Measurements from ENCODE around the gene NCAPG. TPM values are rescaled to one million over a fixed set of nuclear protein-coding genes. Genes with fewer than 3 reads are reported as not detected.
A peak's percentile ranks its signal among the peaks of the same experiment; 100 is the strongest.

The NCAPG gene
- total RNA-seq, 1 donor from 2014 or later: 17.0 TPM

GRCh38 chr4:17805580-17806155, 5.1 kb upstream of the NCAPG start:
- no peak for TF ChIP-seq CTCF (IDR thresholded peaks at IDR 0.05; ENCODE audit: unreplicated experiment)
- H3K27ac Mint-ChIP-seq: no peak overlapping the region

GRCh38 chr4:17807446-17807845, 3.3 kb upstream of the NCAPG start:
- Mint-ChIP-seq H3K9me3 (no peaks in the 10 kb centered on the region), H3K27ac (peak overlapping the region; percentile 30), H3K4me1 (peaks cover 41% of the 10 kb centered on the region), H3K4me3 (peak overlapping the region; percentile 59), H3K36me3 (peaks cover 13% of the 10 kb centered on the region), H3K27me3 (ENCODE audit: low read depth) (no peaks in the 10 kb centered on the region)
- TF ChIP-seq CTCF (IDR thresholded peaks at IDR 0.05; ENCODE audit: unreplicated experiment): no peak
- DNase-seq (ENCODE audit: low spot score in 2 of 2, unreplicated experiment in 2 of 2): no peak

More at GRCh38 chr4:17805580-17806155, 5.1 kb upstream of the NCAPG start:
- Mint-ChIP-seq H3K36me3 (peaks cover 19% of the 10 kb centered on the region), H3K27me3 (ENCODE audit: low read depth) (no peaks in the 10 kb centered on the region), H3K4me3 (no peak overlapping the region), H3K4me1 (peaks cover 31% of the 10 kb centered on the region), H3K9me3 (no peaks in the 10 kb centered on the region)
- DNase-seq (ENCODE audit: low spot score in 2 of 2, unreplicated experiment in 2 of 2): no peak

- no peak for TF ChIP-seq CTCF (IDR thresholded peaks at IDR 0.05; ENCODE audit: unreplicated experiment)
- peaks cover 47% of the 10 kb centered on the region for H3K4me1 Mint-ChIP-seq
- no peaks in the 10 kb centered on the region for H3K9me3 Mint-ChIP-seq
- peak overlapping the region; percentile 94 for H3K4me3 Mint-ChIP-seq
- H3K36me3 Mint-ChIP-seq: peaks cover 2% of the 10 kb centered on the region
- DNase-seq (ENCODE audit: low spot score in 2 of 2, unreplicated experiment in 2 of 2): no peak
- H3K27ac Mint-ChIP-seq: peak overlapping the region; percentile 100
- no peaks in the 10 kb centered on the region for H3K27me3 Mint-ChIP-seq (ENCODE audit: low read depth)
These were observed 1.1 kb upstream of the NCAPG start for GRCh38 chr4:17809667-17810066.

- H3K4me1 Mint-ChIP-seq: peaks cover 47% of the 10 kb centered on the region
- no peaks in the 10 kb centered on the region for H3K36me3 Mint-ChIP-seq
- peak overlapping the region; percentile 94 for H3K4me3 Mint-ChIP-seq
These were observed 362 bp downstream of the NCAPG start for GRCh38 chr4:17811078-17811603.

GRCh38 chr4:17812125-17812524, 1.3 kb downstream of the NCAPG start:
- Mint-ChIP-seq H3K27ac (no peak overlapping the region), H3K36me3 (no peaks in the 10 kb centered on the region), H3K4me3 (peak overlapping the region; percentile 94), H3K27me3 (ENCODE audit: low read depth) (no peaks in the 10 kb centered on the region), H3K9me3 (no peaks in the 10 kb centered on the region), H3K4me1 (peaks cover 41% of the 10 kb centered on the region)
- no peak for TF ChIP-seq CTCF (IDR thresholded peaks at IDR 0.05; ENCODE audit: unreplicated experiment)
- no peak for DNase-seq (ENCODE audit: low spot score in 2 of 2, unreplicated experiment in 2 of 2)

More at GRCh38 chr4:17811078-17811603, 362 bp downstream of the NCAPG start:
- Mint-ChIP-seq H3K27me3 (ENCODE audit: low read depth) (no peaks in the 10 kb centered on the region), H3K27ac (peak overlapping the region; percentile 100), H3K9me3 (no peaks in the 10 kb centered on the region)
- TF ChIP-seq CTCF (IDR thresholded peaks at IDR 0.05; ENCODE audit: unreplicated experiment): no peak
- DNase-seq (ENCODE audit: low spot score in 2 of 2, unreplicated experiment in 2 of 2): no peak

Data from mesothelial cell of epicardium (in vitro differentiated cells).